ENCODE measurements around the gene PARD3B. TPM values are rescaled to one million over a fixed set of nuclear protein-coding genes. Genes with fewer than 3 reads are reported as not detected.
"Not testable (repeated sequence)": the region's sequence is repeated elsewhere in the genome, so short reads cannot be mapped to it uniquely, and the experiment has no call there.

PARD3B gene
- total RNA-seq, 1 donor, result 53.1 TPM

GRCh38 chr2:205483095-205483494 is 937.8 kb downstream of the PARD3B start:
- TF ChIP-seq CTCF (IDR thresholded peaks at IDR 0.05; ENCODE audit: insufficient read depth, low read depth, low read length), result no peak
- no peak for DNase-seq (ENCODE audit: low read depth)
- no peak overlapping the region for H3K4me3 ChIP-seq (ENCODE audit: low read depth, low read length)

GRCh38 chr2:205484215-205484614 is 938.9 kb downstream of the PARD3B start:
- no peak for DNase-seq (ENCODE audit: low read depth)
- no peak for TF ChIP-seq CTCF (IDR thresholded peaks at IDR 0.05; ENCODE audit: insufficient read depth, low read depth, low read length)
- H3K4me3 ChIP-seq (ENCODE audit: low read depth, low read length), result no peak overlapping the region

- no peak overlapping the region for H3K4me3 ChIP-seq (ENCODE audit: low read depth, low read length)
- no peak for DNase-seq (ENCODE audit: low read depth)
- TF ChIP-seq CTCF (IDR thresholded peaks at IDR 0.05; ENCODE audit: insufficient read depth, low read depth, low read length), result no peak
Measured at GRCh38 chr2:205484764-205485163, 939.5 kb downstream of the PARD3B start.

- not testable (repeated sequence) for H3K4me3 ChIP-seq (ENCODE audit: low read depth, low read length); DNase-seq (ENCODE audit: low read depth)
Measured at GRCh38 chr2:205493528-205493927, 948.3 kb downstream of the PARD3B start.

- DNase-seq (ENCODE audit: low read depth), result no peak
- no peak overlapping the region for H3K4me3 ChIP-seq (ENCODE audit: low read depth, low read length)
- TF ChIP-seq CTCF (IDR thresholded peaks at IDR 0.05; ENCODE audit: insufficient read depth, low read depth, low read length), result no peak
Measured at GRCh38 chr2:205494537-205495235, 949.4 kb downstream of the PARD3B start.

- DNase-seq (ENCODE audit: low read depth), result no peak
- H3K4me3 ChIP-seq (ENCODE audit: low read depth, low read length), result no peak overlapping the region
- no peak for TF ChIP-seq CTCF (IDR thresholded peaks at IDR 0.05; ENCODE audit: insufficient read depth, low read depth, low read length)
Measured at GRCh38 chr2:205495819-205496218, 950.5 kb downstream of the PARD3B start.

- no peak for DNase-seq (ENCODE audit: low read depth)
- TF ChIP-seq CTCF (IDR thresholded peaks at IDR 0.05; ENCODE audit: insufficient read depth, low read depth, low read length), result no peak
- H3K4me3 ChIP-seq (ENCODE audit: low read depth, low read length), result no peak overlapping the region
Measured at GRCh38 chr2:205496370-205496769, 951.1 kb downstream of the PARD3B start.
